HG03039 (cell line): ENCODE measurements around the gene RASSF10.

ENCODE experiments used
- ATAC-seq: cut with Tn5 transposase; IDR thresholded peaks from one replicate; pipeline ENCODE4 v1.9.1; 2021; ENCODE audit warnings: mild to moderate bottlenecking, moderate library complexity; ENCODE audit not compliant: unreplicated experiment

Gene RASSF10

DNA sequence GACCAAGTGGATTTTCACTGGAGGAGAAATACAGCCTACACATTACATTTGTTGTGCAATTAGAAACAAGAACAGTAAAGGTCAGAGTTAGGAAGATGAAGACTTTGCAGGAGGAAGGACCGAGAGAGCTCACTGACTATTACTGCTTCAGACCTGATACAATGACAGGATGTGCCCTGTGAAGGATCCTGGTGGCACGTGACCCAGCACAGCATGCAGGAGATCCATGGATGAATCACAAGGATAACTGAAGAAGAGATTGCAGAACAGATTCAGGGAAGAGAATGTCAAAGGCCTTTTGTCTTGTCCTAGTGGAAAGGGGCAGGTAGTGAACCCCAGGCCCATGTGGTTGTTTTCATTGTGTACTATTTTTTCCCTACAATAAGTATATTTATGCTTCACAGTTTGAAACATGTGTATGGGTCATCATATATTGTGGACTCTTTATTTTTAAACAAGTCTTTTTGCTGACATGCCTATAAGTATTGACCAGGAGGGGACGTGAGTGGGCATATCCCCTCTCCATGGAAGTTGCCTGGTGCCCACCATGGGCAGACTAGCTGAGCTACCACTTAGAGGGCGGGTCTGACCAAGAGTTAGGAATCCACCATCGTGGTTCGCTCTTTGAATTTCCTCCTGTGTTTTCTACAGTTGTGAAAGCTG lies 44.3 kb downstream of the RASSF10 start:
- no peak for ATAC-seq

DNA sequence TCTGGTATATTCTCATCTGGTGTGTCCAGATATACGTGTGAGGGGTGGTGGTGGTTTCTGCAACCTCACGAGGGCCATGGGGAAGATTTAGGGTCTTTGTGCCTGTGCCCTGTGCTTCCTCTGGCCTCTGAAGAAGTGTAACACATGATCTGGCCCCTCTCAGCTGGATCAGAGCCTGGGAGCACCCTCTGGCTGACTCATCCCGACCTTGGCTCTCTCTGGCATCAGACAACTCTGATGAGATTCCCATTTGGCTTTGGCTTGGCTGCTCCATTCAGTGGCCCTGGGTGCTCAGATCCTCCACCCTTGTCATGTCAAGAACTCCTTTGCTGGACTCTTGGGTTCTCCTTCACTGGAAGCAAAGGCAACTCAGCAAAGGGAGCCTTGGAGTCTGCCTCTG lies 45.2 kb downstream of the RASSF10 start:
- no peak for ATAC-seq

GRCh38 chr11:13055200-13055599 lies 46.1 kb downstream of the RASSF10 start:
- ATAC-seq, result no peak

GRCh38 chr11:13061294-13061990 lies 52.3 kb downstream of the RASSF10 start:
- no peak for ATAC-seq
